Tibial nerve (tissue), 4 donors: Measurements from ENCODE around the gene NUTF2. TPM values are rescaled to one million over a fixed set of nuclear protein-coding genes. Genes with fewer than 3 reads are reported as not detected.

Source experiments
- DNase-seq, 2 donors: peaks; one replicate each; pipeline ENCODE4 v3.0.0-alpha.2; 2019; ENCODE audit warnings: low spot score in 2 of 2
- H3K27ac ChIP-seq, 4 donors: fragments of 200-600 bp; sonication (generic) in 3 of 4; one replicate each; pipeline ENCODE4 v1.5.1; 2017 to 2019; ENCODE audit warnings: mild to moderate bottlenecking in 1 of 4
- H3K27me3 ChIP-seq, 2 donors: fragments of 200-600 bp; sonication (generic) in 1 of 2; one replicate each; pipeline versions ENCODE4 v1.5.1 to v1.6.0; 2017 to 2019
- H3K36me3 ChIP-seq, 3 donors: fragments of 200-600 bp; sonication (generic); one replicate each; pipeline ENCODE4 v1.5.1; 2018 to 2019
- H3K4me1 ChIP-seq, 4 donors: fragments of 200-600 bp; sonication (generic) in 3 of 4; one replicate each; pipeline ENCODE4 v1.5.1; 2017 to 2019
- H3K4me3 ChIP-seq, 4 donors: fragments of 200-600 bp; sonication (generic) in 3 of 4; one replicate each; pipeline ENCODE4 v1.5.1; 2017 to 2019; ENCODE audit warnings: mild to moderate bottlenecking in 1 of 4, moderate library complexity in 1 of 4
- H3K9me3 ChIP-seq, 4 donors: fragments of 200-600 bp; sonication (generic) in 3 of 4; one replicate each; pipeline ENCODE4 v1.5.1; 2017 to 2019
- EP300 ChIP-seq, 2 donors: sonication (generic); formaldehyde crosslinking; IDR thresholded peaks; one replicate each; pipeline ENCODE4 v1.6.1; 2017; ENCODE audit warnings: antibody characterized with exemption in 2 of 2, mild to moderate bottlenecking in 1 of 2
- POLR2A ChIP-seq, 2 donors: fragments of 450-650 bp; IDR thresholded peaks; one replicate each; pipeline ENCODE4 v1.6.1; 2017; ENCODE audit warnings: antibody characterized with exemption in 2 of 2, mild to moderate bottlenecking in 2 of 2, moderate library complexity in 2 of 2
- WGBS, 2 donors: methylation state at CpG; one replicate each; pipeline ENCODE4 v1.1.5; 2018; 5-methylcytosine and 5-hydroxymethylcytosine counted together
- total RNA-seq, 4 donors: library from RNA; depleted of rRNA; stranded (reverse); fragments of >200 nt; gene quantifications; one replicate each; pipeline ENCODE4 v1.1.0, GENCODE V29; 2016
- TF ChIP-seq, protein P1 (sequence below), 5 experiments: fragments of 200-600 bp in 3 of 5; fragments of 450-650 bp in 2 of 5; sonication (generic) in 3 of 5; IDR thresholded peaks; one replicate each; pipeline ENCODE4 v1.5.1; 2016 to 2019; ENCODE audit warnings: antibody characterized with exemption in 5 of 5, mild to moderate bottlenecking in 3 of 5, moderate library complexity in 2 of 5

Gene NUTF2
- total RNA-seq, 4 donors from 2014 or later = 54.4 to 137 (median 105) TPM

DNA sequence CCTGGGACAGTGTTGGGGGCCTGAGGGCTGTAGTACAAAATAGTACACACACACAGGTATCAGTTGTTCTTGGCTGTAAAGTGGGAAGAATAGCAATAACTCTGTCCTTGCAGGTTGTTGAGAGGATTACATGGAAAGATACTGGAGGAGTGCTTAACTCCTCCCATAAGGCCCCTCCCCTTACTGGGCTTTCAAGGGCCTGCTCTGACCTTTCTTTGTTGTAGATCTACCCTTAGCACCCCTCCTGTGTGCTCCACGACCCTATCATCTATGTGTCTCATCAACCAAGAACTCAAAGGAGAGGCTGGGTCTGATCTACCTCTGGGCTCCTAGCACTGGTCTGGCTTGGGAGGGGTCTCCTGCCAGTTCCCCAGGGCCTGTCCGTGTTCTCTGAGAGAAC, 17.9 kb downstream of the NUTF2 start:
- peaks cover 0 to 49% (median 0%) of the 10 kb centered on the region in 3 donors for H3K36me3 ChIP-seq
- H3K27ac ChIP-seq = peak overlapping the region in 1 of 4 donors; percentile 88
- WGBS, 2 donors = 62 to 69% methylated on average over 2 of the region's 2 CpGs
- no peaks in the 10 kb centered on the region for H3K27me3 ChIP-seq
- no peak for TF ChIP-seq POLR2A (IDR thresholded peaks at IDR 0.05)
- TF ChIP-seq, protein P1, sequence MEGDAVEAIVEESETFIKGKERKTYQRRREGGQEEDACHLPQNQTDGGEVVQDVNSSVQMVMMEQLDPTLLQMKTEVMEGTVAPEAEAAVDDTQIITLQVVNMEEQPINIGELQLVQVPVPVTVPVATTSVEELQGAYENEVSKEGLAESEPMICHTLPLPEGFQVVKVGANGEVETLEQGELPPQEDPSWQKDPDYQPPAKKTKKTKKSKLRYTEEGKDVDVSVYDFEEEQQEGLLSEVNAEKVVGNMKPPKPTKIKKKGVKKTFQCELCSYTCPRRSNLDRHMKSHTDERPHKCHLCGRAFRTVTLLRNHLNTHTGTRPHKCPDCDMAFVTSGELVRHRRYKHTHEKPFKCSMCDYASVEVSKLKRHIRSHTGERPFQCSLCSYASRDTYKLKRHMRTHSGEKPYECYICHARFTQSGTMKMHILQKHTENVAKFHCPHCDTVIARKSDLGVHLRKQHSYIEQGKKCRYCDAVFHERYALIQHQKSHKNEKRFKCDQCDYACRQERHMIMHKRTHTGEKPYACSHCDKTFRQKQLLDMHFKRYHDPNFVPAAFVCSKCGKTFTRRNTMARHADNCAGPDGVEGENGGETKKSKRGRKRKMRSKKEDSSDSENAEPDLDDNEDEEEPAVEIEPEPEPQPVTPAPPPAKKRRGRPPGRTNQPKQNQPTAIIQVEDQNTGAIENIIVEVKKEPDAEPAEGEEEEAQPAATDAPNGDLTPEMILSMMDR (IDR thresholded peaks at IDR 0.05) = no peak
- no peak for TF ChIP-seq EP300 (IDR thresholded peaks at IDR 0.05)
- no peak overlapping the region for H3K4me3 ChIP-seq
- H3K9me3 ChIP-seq = no peaks in the 10 kb centered on the region
- H3K4me1 ChIP-seq = peaks cover 0 to 50% (median 17%) of the 10 kb centered on the region in 4 donors
- no peak for DNase-seq

- Histone ChIP-seq H3K27ac (peak overlapping the region in 1 of 4 donors; percentile 26), H3K4me3 (no peak overlapping the region), H3K36me3 (peaks cover 0 to 56% (median 0%) of the 10 kb centered on the region in 3 donors), H3K9me3 (no peaks in the 10 kb centered on the region), H3K27me3 (no peaks in the 10 kb centered on the region), H3K4me1 (peaks cover 0 to 50% (median 17%) of the 10 kb centered on the region in 4 donors)
- 83 to 88% methylated on average over 2 of the region's 2 CpGs for WGBS, 2 donors
- TF ChIP-seq POLR2A (IDR thresholded peaks at IDR 0.05) (no peak), EP300 (IDR thresholded peaks at IDR 0.05) (no peak)
- TF ChIP-seq, protein P1 (IDR thresholded peaks at IDR 0.05) = no peak
- no peak for DNase-seq
These were observed 18.6 kb downstream of the NUTF2 start for GRCh38 chr16:67865318-67865717.

DNA sequence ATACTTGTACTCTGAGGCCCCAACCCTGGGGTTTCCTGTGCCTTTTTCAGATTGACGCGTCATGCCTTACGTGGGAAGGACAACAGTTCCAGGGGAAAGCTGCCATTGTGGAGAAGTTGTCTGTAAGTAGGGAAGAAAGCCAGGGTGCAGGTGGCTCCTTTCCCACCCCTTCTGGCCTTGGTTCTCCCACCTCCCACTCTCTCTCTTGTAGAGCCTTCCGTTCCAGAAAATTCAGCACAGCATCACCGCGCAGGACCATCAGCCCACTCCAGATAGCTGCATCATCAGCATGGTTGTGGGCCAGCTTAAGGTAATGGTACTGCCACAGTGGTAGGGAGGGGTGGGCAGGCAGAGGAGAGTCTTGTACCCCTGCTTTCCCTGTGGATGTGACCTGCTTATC, 21.6 kb downstream of the NUTF2 start:
- H3K4me3 ChIP-seq = no peak overlapping the region
- no peaks in the 10 kb centered on the region for H3K27me3 ChIP-seq
- H3K27ac ChIP-seq = no peak overlapping the region
- peaks cover 0 to 70% (median 0%) of the 10 kb centered on the region in 3 donors for H3K36me3 ChIP-seq
- 83 to 95% methylated on average over 6 of the region's 6 CpGs for WGBS, 2 donors
- TF ChIP-seq, protein P1 (IDR thresholded peaks at IDR 0.05) = no peak
- TF ChIP-seq EP300 (IDR thresholded peaks at IDR 0.05) (no peak), POLR2A (IDR thresholded peaks at IDR 0.05) (no peak)
- no peaks in the 10 kb centered on the region for H3K9me3 ChIP-seq
- DNase-seq = no peak
- H3K4me1 ChIP-seq = peaks cover 0 to 32% (median 11%) of the 10 kb centered on the region in 4 donors

GRCh38 chr16:67869653-67870052, 22.9 kb downstream of the NUTF2 start:
- 73 to 77% methylated on average over 7 of the region's 7 CpGs for WGBS, 2 donors
- peaks cover 0 to 70% (median 0%) of the 10 kb centered on the region in 3 donors for H3K36me3 ChIP-seq
- no peaks in the 10 kb centered on the region for H3K9me3 ChIP-seq
- no peak overlapping the region for H3K4me3 ChIP-seq
- DNase-seq = no peak
- TF ChIP-seq POLR2A (IDR thresholded peaks at IDR 0.05) (no peak), EP300 (IDR thresholded peaks at IDR 0.05) (no peak)
- TF ChIP-seq, protein P1 (IDR thresholded peaks at IDR 0.05) = no peak
- H3K4me1 ChIP-seq = peaks cover 0 to 31% (median 16%) of the 10 kb centered on the region in 4 donors
- no peaks in the 10 kb centered on the region for H3K27me3 ChIP-seq
- no peak overlapping the region for H3K27ac ChIP-seq

GRCh38 chr16:67871256-67871655, 24.5 kb downstream of the NUTF2 start:
- H3K36me3 ChIP-seq = peaks cover 0 to 62% (median 0%) of the 10 kb centered on the region in 3 donors
- H3K27ac ChIP-seq = no peak overlapping the region
- no peaks in the 10 kb centered on the region for H3K9me3 ChIP-seq
- TF ChIP-seq, protein P1 (IDR thresholded peaks at IDR 0.05) = no peak
- no peak for TF ChIP-seq POLR2A (IDR thresholded peaks at IDR 0.05)
- no peak for TF ChIP-seq EP300 (IDR thresholded peaks at IDR 0.05)
- H3K4me1 ChIP-seq = peaks cover 0 to 39% (median 22%) of the 10 kb centered on the region in 4 donors
- WGBS, 2 donors = 52 to 71% methylated on average over 3 of the region's 3 CpGs
- no peaks in the 10 kb centered on the region for H3K27me3 ChIP-seq
- H3K4me3 ChIP-seq = no peak overlapping the region
- no peak for DNase-seq
